Aorta (tissue), 5 donors: ENCODE measurements around the gene SLAIN2. TPM values are rescaled to one million over a fixed set of nuclear protein-coding genes. Genes with fewer than 3 reads are reported as not detected.
"Not testable (repeated sequence)": the region's sequence is repeated elsewhere in the genome, so short reads cannot be mapped to it uniquely, and the experiment has no call there.

Source experiments
- ATAC-seq: fragments of 200-7000 bp; cut with Tn5 transposase; one replicate; pipeline ENCODE4 v1.9.1; 2022; ENCODE audit warnings: moderate library complexity; ENCODE audit not compliant: low FRiP score
- DNase-seq, 2 donors: peaks; one replicate each; pipeline ENCODE4 v3.0.0-alpha.2; 2020
- H3K27ac ChIP-seq, 2 donors: one replicate each; pipeline ENCODE4 v1.5.1; 2013; ENCODE audit warnings: low read length in 2 of 2, mild to moderate bottlenecking in 2 of 2, moderate library complexity in 2 of 2, control low read depth in 1 of 2, inconsistent platforms in 1 of 2, low read depth in 1 of 2
- H3K27me3 ChIP-seq, 2 donors: one replicate each; pipeline ENCODE4 v1.6.1; 2013; ENCODE audit warnings: control low read depth in 1 of 2, low read length in 1 of 2, mild to moderate bottlenecking in 1 of 2, moderate library complexity in 1 of 2; ENCODE audit not compliant: insufficient read depth in 2 of 2, control insufficient read depth in 1 of 2
- H3K36me3 ChIP-seq, 2 donors: one replicate each; pipeline ENCODE4 v1.6.1; 2013; ENCODE audit warnings: control low read depth in 1 of 2, low read length in 1 of 2, mild to moderate bottlenecking in 1 of 2; ENCODE audit not compliant: insufficient read depth in 2 of 2, control insufficient read depth in 1 of 2
- H3K4me1 ChIP-seq, 2 donors: one replicate each; pipeline ENCODE4 v1.6.1; 2013; ENCODE audit warnings: low read length in 2 of 2, control low read depth in 1 of 2, mild to moderate bottlenecking in 1 of 2, moderate library complexity in 1 of 2; ENCODE audit not compliant: insufficient read depth in 2 of 2, control insufficient read depth in 1 of 2
- H3K4me3 ChIP-seq, 2 donors: one replicate each; pipeline ENCODE4 v1.5.1; 2013; ENCODE audit warnings: low read length in 2 of 2, control low read depth in 1 of 2, mild to moderate bottlenecking in 1 of 2
- H3K9me3 ChIP-seq: one replicate; pipeline ENCODE4 v1.6.1; 2013; ENCODE audit warnings: mild to moderate bottlenecking, low read length; ENCODE audit not compliant: control insufficient read depth
- WGBS, 2 donors: extraction: QIAGEN DNeasy Blood & Tissue Kit; methylation state at CpG; one replicate each; pipeline ENCODE4 v1.1.7; 2013; 5-methylcytosine and 5-hydroxymethylcytosine counted together
- intact Hi-C, 2 donors: fragments of 100-400 bp; cut with DNase I; formaldehyde crosslinking; loops; one replicate each; pipeline versions ENCODE4 v1.14.2 to v1.15.0; 2022
- polyA plus RNA-seq, 2 donors: library from polyadenylated mRNA; stranded (reverse); fragments of 200-250 nt; gene quantifications; one replicate each; pipeline ENCODE4 v1.2.3, GENCODE V29; 2013
- total RNA-seq, 2 donors: library from RNA; stranded (reverse); fragmentation: NEBNext Ultra II Directional; extraction: Animal tissue kit (Norgen Biotek cat#: 25700); gene quantifications; one replicate each; pipeline ENCODE4 v1.2.1, GENCODE V29; 2021
- donor health status: healthy with polysubstance abuse.
- donor health status: Bipolar disorder and iron deficiency.
- donor health status: DM: no; HTN: no; CAD: no.
- donor health status: DM: no; HTN: no; CAD: no.
- donor health status: DM: yes; HTN: yes; CAD: no.

Gene SLAIN2
- total and polyA plus RNA-seq, 4 donors: 39.0 to 109 (median 76.7) TPM

GRCh38 chr4:48307528-48307927 is 33.8 kb upstream of the SLAIN2 start:
- WGBS, 2 donors: 86 to 92% methylated on average over 5 of the region's 5 CpGs
- H3K9me3 ChIP-seq: no peaks in the 10 kb centered on the region
- H3K27ac ChIP-seq: no peak overlapping the region
- H3K27me3 ChIP-seq: peaks cover 0 to 2% of the 10 kb centered on the region in 2 donors
- no peak overlapping the region for H3K4me3 ChIP-seq
- intact Hi-C loops: no loop called here
- no peak for DNase-seq
- no peaks in the 10 kb centered on the region for H3K4me1 ChIP-seq
- no peaks in the 10 kb centered on the region for H3K36me3 ChIP-seq
- no peak for ATAC-seq

GRCh38 chr4:48308901-48309300 is 32.4 kb upstream of the SLAIN2 start:
- intact Hi-C loops: no loop called here
- ATAC-seq: no peak
- H3K27me3 ChIP-seq: peaks cover 0 to 2% of the 10 kb centered on the region in 2 donors
- WGBS, 2 donors: 18 to 19% methylated on average over 2 of the region's 2 CpGs
- no peak overlapping the region for H3K4me3 ChIP-seq
- H3K27ac ChIP-seq: no peak overlapping the region
- H3K9me3 ChIP-seq: no peaks in the 10 kb centered on the region
- H3K36me3 ChIP-seq: no peaks in the 10 kb centered on the region
- no peak for DNase-seq
- no peaks in the 10 kb centered on the region for H3K4me1 ChIP-seq

GRCh38 chr4:48311896-48312295 is 29.4 kb upstream of the SLAIN2 start:
- ATAC-seq: no peak
- no peak overlapping the region for H3K4me3 ChIP-seq
- no peaks in the 10 kb centered on the region for H3K27me3 ChIP-seq
- no peaks in the 10 kb centered on the region for H3K4me1 ChIP-seq
- DNase-seq: no peak
- intact Hi-C loops: no loop called here
- H3K36me3 ChIP-seq: no peaks in the 10 kb centered on the region
- 75 to 79% methylated on average over 3 of the region's 3 CpGs for whole genome bisulfite sequencing, 2 donors
- H3K9me3 ChIP-seq: no peaks in the 10 kb centered on the region
- no peak overlapping the region for H3K27ac ChIP-seq

- DNase-seq, H3K4me1 ChIP-seq, H3K27me3 ChIP-seq, H3K9me3 ChIP-seq, H3K4me3 ChIP-seq, intact Hi-C loops, ATAC-seq, H3K27ac ChIP-seq, H3K36me3 ChIP-seq: not testable (repeated sequence)
Observed at GRCh38 chr4:48314746-48315145, 26.6 kb upstream of the SLAIN2 start.

DNA sequence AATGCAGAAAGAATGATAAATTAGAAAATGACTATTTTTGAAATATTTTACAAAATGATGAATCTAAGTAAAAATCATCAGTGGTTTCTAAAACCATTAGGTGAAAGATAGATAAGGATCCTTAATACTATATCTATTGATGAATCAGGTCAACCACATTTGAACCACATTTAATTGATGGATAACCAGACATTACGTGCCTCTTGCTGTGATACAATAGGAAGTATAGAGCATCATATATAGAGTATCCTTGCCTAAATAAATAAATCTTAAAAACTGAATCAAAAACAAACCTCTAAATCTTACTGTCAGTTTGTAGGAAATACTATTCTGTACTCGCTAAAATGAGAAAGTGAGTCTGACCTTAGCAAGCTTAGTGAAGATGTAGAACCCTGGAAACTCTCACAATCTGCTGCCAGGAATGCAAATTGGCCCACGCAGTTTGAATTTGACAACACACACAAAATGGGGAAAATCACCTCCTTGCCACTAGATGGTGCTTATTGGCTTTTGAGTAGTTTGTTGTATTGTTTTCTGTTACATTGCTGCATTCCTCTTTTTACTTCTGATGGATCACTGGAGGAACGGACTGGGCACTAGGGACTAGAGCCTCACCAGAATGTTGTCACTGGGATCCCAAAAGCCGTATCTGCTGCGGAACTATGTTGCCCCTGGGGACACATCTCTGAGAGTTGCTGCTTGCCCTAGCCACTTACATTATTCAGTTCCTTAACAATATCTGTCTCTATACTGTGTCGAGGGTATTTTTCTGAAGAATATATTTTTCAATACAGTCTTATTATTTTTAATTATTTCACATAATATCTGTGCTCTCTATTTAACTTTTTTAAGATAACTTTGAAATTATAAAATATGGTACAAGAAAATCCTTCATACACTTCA is 25.4 kb upstream of the SLAIN2 start:
- H3K27me3 ChIP-seq: no peaks in the 10 kb centered on the region
- intact Hi-C loops: no loop called here
- no peak overlapping the region for H3K27ac ChIP-seq
- H3K9me3 ChIP-seq: no peaks in the 10 kb centered on the region
- no peaks in the 10 kb centered on the region for H3K36me3 ChIP-seq
- ATAC-seq: no peak
- H3K4me1 ChIP-seq: no peaks in the 10 kb centered on the region
- no peak overlapping the region for H3K4me3 ChIP-seq
- no peak for DNase-seq
- WGBS, 2 donors: 26% methylated on average over 7 of the region's 7 CpGs

DNA sequence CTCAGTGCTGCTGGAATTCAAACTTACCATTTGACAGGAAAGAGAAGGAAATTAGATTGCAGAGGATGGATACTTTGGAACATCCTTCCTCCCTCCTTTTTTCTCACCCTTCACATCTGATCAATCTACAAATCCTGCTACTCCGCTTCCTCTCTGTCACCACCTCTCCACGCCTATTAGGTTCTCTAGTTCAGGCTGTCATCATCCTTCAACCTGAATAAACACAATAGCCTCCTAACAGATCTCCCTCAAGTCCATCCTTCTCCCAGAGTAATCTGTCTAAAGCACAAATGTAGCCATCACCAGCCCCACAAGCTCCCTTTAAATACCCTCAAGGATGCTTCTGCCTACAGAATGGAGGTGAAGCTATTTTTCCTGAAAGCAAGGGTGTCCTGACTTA is 20.0 kb upstream of the SLAIN2 start:
- no peaks in the 10 kb centered on the region for H3K27me3 ChIP-seq
- DNase-seq (no peak), ATAC-seq (no peak)
- intact Hi-C loops: no loop called here
- no peaks in the 10 kb centered on the region for H3K9me3 ChIP-seq
- H3K27ac ChIP-seq: no peak overlapping the region
- 55 to 64% methylated on average over 2 of the region's 2 CpGs for WGBS, 2 donors
- H3K4me1 ChIP-seq: no peaks in the 10 kb centered on the region
- no peaks in the 10 kb centered on the region for H3K36me3 ChIP-seq
- no peak overlapping the region for H3K4me3 ChIP-seq

DNA sequence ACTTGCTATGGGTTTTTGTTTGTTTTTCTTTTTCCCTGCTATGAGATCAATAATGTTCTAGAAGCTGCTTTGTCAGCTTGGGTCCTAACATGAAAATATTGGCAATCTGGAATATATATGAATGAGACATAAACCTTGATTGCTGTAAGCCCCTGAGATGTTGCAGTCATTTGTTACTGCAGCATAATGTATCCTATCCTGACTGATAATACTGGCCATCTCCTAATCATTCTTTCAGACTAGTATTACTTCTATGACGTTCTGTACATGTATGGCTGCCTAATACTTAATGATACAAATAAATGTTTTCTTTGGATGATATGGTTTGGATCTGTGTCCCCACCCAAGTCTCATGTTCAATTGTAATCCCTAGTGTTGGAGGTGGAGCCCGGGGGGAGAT is 19.3 kb upstream of the SLAIN2 start:
- H3K27ac ChIP-seq: no peak overlapping the region
- ATAC-seq (no peak), DNase-seq (no peak)
- H3K36me3 ChIP-seq: no peaks in the 10 kb centered on the region
- 82 to 86% methylated on average over 2 of the region's 2 CpGs for WGBS, 2 donors
- H3K9me3 ChIP-seq: no peaks in the 10 kb centered on the region
- no peaks in the 10 kb centered on the region for H3K4me1 ChIP-seq
- no peaks in the 10 kb centered on the region for H3K27me3 ChIP-seq
- H3K4me3 ChIP-seq: no peak overlapping the region
- intact Hi-C loops: no loop called here

GRCh38 chr4:48324281-48324680 is 17.0 kb upstream of the SLAIN2 start:
- intact Hi-C loops: no loop called here
- ATAC-seq: no peak
- WGBS, 2 donors: 54 to 74% methylated on average over 2 of the region's 2 CpGs
- Histone ChIP-seq H3K27ac (no peak overlapping the region), H3K27me3 (no peaks in the 10 kb centered on the region), H3K36me3 (no peaks in the 10 kb centered on the region), H3K4me1 (peaks cover 0 to 1% of the 10 kb centered on the region in 2 donors), H3K9me3 (no peaks in the 10 kb centered on the region), H3K4me3 (no peak overlapping the region)
- no peak for DNase-seq

GRCh38 chr4:48329193-48329592 is 12.1 kb upstream of the SLAIN2 start:
- Histone ChIP-seq H3K4me3 (no peak overlapping the region), H3K36me3 (no peaks in the 10 kb centered on the region), H3K9me3 (no peaks in the 10 kb centered on the region), H3K27me3 (no peaks in the 10 kb centered on the region), H3K4me1 (peaks cover 3 to 4% of the 10 kb centered on the region in 2 donors), H3K27ac (no peak overlapping the region)
- intact Hi-C loops: no loop called here
- ATAC-seq (no peak), DNase-seq (no peak)
- 83 to 88% methylated on average over 1 of the region's 1 CpG for WGBS, 2 donors
